HepG2 (cell line): ENCODE measurements around the gene ARL3. TPM values are rescaled to one million over a fixed set of nuclear protein-coding genes. Genes with fewer than 3 reads are reported as not detected.

Experiments
- ADNP ChIP-seq: sonication (generic); formaldehyde crosslinking; IDR thresholded peaks from 2 replicates; pipeline ENCODE4 v1.4.0; 2020; ENCODE audit warnings: missing genetic modification reagents
- CHD4 ChIP-seq: fragments of 200-600 bp; sonication (generic); IDR thresholded peaks from 2 replicates; pipeline ENCODE4 v1.7.0; 2017; ENCODE audit warnings: mild to moderate bottlenecking, low read length, borderline replicate concordance
- HNRNPL ChIP-seq: fragments of 200-400 bp; formaldehyde crosslinking; IDR thresholded peaks from 2 replicates; pipeline ENCODE4 v1.6.1; 2017; ENCODE audit warnings: mild to moderate bottlenecking, low read depth, low read length
- ISX ChIP-seq: sonication (generic); formaldehyde crosslinking; conservative IDR thresholded peaks from 2 replicates; pipeline ENCODE4 v1.5.0; 2020; ENCODE audit warnings: missing genetic modification reagents
- ONECUT2 ChIP-seq: sonication (generic); formaldehyde crosslinking; IDR thresholded peaks from 2 replicates; pipeline ENCODE4 v1.4.0; 2020; ENCODE audit warnings: missing genetic modification reagents
- RBAK ChIP-seq: sonication (generic); formaldehyde crosslinking; IDR thresholded peaks from 2 replicates; pipeline ENCODE4 v1.5.1; 2020; ENCODE audit warnings: mild to moderate bottlenecking, missing genetic modification reagents
- SIX1 ChIP-seq: sonication (generic); formaldehyde crosslinking; IDR thresholded peaks from 2 replicates; pipeline ENCODE4 v1.4.0; 2020; ENCODE audit warnings: missing genetic modification reagents, borderline replicate concordance
- SOX5 ChIP-seq: IDR thresholded peaks from 2 replicates; pipeline ENCODE4 v1.6.1; 2016; ENCODE audit warnings: borderline replicate concordance
- ZBTB1 ChIP-seq: sonication (generic); formaldehyde crosslinking; IDR thresholded peaks from 2 replicates; pipeline ENCODE4 v1.4.0; 2020; ENCODE audit warnings: missing genetic modification reagents, borderline replicate concordance
- ZFP37 ChIP-seq: sonication (generic); formaldehyde crosslinking; IDR thresholded peaks from 2 replicates; pipeline ENCODE4 v1.4.0; 2020; ENCODE audit warnings: missing genetic modification reagents, borderline replicate concordance
- ZNF235 ChIP-seq: sonication (generic); formaldehyde crosslinking; IDR thresholded peaks from 2 replicates; pipeline ENCODE4 v1.8.1; 2023; ENCODE audit warnings: mild to moderate bottlenecking, missing genetic modification reagents, borderline replicate concordance
- ZNF367 ChIP-seq: sonication (generic); formaldehyde crosslinking; IDR thresholded peaks from 2 replicates; pipeline ENCODE4 v1.4.0; 2020; ENCODE audit warnings: missing genetic modification reagents, borderline replicate concordance
- ZNF496 ChIP-seq: sonication (generic); formaldehyde crosslinking; IDR thresholded peaks from 2 replicates; pipeline ENCODE4 v1.8.1; 2023; ENCODE audit warnings: mild to moderate bottlenecking, moderate library complexity, missing genetic modification reagents; ENCODE audit not compliant: insufficient replicate concordance
- ZNF598 ChIP-seq: sonication (generic); formaldehyde crosslinking; IDR thresholded peaks from 2 replicates; pipeline ENCODE4 v1.5.1; 2020; ENCODE audit warnings: mild to moderate bottlenecking, missing genetic modification reagents, borderline replicate concordance
- polyA plus RNA-seq, 8 experiments: library from polyadenylated mRNA; depleted of rRNA in 3 of 8; stranded (reverse) in 7 of 8; unstranded in 1 of 8; fragments of >200 nt; fragmentation: Illumina TruSeq in 4 of 8; extraction: Trizol in 4 of 8; gene quantifications; 2 replicates each; pipeline versions ENCODE4 v1.2.1 to v1.2.3, GENCODE V29; 2011 to 2016; ENCODE audit warnings: low read depth in 4 of 8, missing spikeins in 1 of 8, mixed read lengths in 1 of 8; ENCODE audit not compliant: insufficient read depth in 1 of 8
- total RNA-seq, 5 experiments: library from RNA; depleted of rRNA; stranded (reverse); fragments of >200 nt; fragmentation: Illumina TruSeq; extraction: Trizol; gene quantifications; 2 replicates each; pipeline ENCODE4 v1.2.3, GENCODE V29; 2016; ENCODE audit warnings: low read depth in 1 of 5
- TF ChIP-seq, protein P1 (sequence below): sonication (generic); formaldehyde crosslinking; IDR thresholded peaks from 2 replicates; pipeline ENCODE4 v1.4.0; 2020; ENCODE audit warnings: mild to moderate bottlenecking, low read depth, missing genetic modification reagents
- TF ChIP-seq, protein P2 (sequence below): sonication (generic); formaldehyde crosslinking; IDR thresholded peaks from 2 replicates; pipeline ENCODE4 v1.8.0; 2022; ENCODE audit warnings: low read depth, missing genetic modification reagents
- TF ChIP-seq, protein P3 (sequence below): sonication (generic); formaldehyde crosslinking; IDR thresholded peaks from 2 replicates; pipeline ENCODE4 v1.5.0; 2020; ENCODE audit warnings: missing genetic modification reagents
- TF ChIP-seq, protein P4 (sequence below): IDR thresholded peaks from 2 replicates; pipeline ENCODE4 v1.6.1; 2016
- TF ChIP-seq, protein P5 (sequence below): sonication (generic); formaldehyde crosslinking; IDR thresholded peaks from 2 replicates; pipeline ENCODE4 v1.8.0; 2023; ENCODE audit warnings: mild to moderate bottlenecking, missing genetic modification reagents
- TF ChIP-seq, protein P6 (sequence below): sonication (generic); formaldehyde crosslinking; IDR thresholded peaks from 2 replicates; pipeline ENCODE4 v1.5.0; 2020; ENCODE audit warnings: missing genetic modification reagents, mild to moderate bottlenecking, borderline replicate concordance

Gene ARL3
- total and polyA plus RNA-seq, 2 of the 13 experiments (the other 11 are each of a cell fraction or from before 2014, with no cell fraction given): 5.2 to 6.6 TPM

DNA sequence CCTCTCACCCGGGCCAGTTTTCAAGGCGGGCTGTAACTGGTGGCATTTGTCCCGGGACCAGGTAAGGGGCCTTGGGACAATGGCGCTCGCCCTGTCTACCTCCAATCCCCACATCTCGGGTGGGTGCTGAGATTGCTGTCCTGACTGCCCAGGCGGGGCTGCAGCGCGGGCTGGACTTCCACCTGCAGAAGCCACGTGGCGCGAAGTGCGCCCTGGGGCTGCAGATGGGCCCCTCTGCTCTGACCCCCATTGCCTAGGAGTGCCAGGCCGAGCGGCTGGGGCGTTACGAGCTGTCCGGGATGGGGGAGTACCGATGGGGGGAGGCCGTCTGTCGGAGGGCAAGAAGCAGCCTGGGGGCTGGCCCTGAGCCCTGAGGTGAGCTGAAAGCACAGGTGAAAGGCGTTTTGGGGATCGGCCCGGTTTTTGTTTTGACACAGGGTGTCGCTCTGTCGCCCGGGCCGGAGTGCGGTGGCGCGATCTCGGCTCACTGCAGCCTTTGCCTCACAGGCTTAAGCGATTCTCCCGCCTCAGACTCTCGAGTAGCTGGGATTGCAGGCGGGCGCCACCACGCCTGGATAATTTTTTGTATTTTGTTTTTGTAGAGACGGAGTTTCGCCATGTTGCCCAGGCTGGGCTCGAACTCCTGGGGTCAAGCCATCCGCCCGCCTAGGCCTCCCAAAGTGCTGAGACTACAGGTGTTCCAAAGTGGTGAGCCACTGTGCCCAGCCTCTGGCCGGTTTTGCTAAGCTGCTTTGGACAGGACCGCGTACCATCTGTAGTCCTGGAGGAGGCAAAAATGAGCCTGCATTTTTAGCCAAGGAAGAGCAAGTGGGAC, 641 bp upstream of the ARL3 start, which contains the start of gene SFXN2 (continued):
- TF ChIP-seq HNRNPL (peak; percentile 61; the same call in 1 of the 2 replicates), ZBTB1 (CRISPR knock-in tag) (no peak), CHD4 (no peak), RBAK (CRISPR knock-in tag) (0 out of 2 replicates have a peak, but pooled peaks have one; percentile 23), SIX1 (CRISPR knock-in tag) (no peak), ISX (no peak), ZNF496 (CRISPR knock-in tag) (no peak), ZNF235 (no peak), ZNF367 (no peak), ZNF598 (CRISPR knock-in tag) (peak; percentile 50; the same call in 1 of the 2 replicates), SOX5 (no peak), ZFP37 (CRISPR knock-in tag) (no peak), ONECUT2 (CRISPR knock-in tag) (no peak), ADNP (CRISPR knock-in tag) (no peak)
- TF ChIP-seq, protein P1, sequence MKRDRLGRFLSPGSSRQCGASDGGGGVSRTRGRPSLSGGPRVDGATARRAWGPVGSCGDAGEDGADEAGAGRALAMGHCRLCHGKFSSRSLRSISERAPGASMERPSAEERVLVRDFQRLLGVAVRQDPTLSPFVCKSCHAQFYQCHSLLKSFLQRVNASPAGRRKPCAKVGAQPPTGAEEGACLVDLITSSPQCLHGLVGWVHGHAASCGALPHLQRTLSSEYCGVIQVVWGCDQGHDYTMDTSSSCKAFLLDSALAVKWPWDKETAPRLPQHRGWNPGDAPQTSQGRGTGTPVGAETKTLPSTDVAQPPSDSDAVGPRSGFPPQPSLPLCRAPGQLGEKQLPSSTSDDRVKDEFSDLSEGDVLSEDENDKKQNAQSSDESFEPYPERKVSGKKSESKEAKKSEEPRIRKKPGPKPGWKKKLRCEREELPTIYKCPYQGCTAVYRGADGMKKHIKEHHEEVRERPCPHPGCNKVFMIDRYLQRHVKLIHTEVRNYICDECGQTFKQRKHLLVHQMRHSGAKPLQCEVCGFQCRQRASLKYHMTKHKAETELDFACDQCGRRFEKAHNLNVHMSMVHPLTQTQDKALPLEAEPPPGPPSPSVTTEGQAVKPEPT (CRISPR knock-in tag): 0 out of 2 replicates have a peak, but pooled peaks have one; percentile 62
- TF ChIP-seq, protein P2, sequence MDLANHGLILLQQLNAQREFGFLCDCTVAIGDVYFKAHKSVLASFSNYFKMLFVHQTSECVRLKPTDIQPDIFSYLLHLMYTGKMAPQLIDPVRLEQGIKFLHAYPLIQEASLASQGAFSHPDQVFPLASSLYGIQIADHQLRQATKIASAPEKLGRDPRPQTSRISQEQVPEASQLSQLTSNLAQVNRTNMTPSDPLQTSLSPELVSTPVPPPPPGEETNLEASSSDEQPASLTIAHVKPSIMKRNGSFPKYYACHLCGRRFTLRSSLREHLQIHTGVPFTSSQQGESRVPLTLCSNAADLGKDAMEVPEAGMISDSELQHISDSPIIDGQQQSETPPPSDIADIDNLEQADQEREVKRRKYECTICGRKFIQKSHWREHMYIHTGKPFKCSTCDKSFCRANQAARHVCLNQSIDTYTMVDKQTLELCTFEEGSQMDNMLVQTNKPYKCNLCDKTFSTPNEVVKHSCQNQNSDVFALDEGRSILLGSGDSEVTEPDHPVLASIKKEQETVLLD (CRISPR knock-in tag): no peak
- TF ChIP-seq, protein P3, sequence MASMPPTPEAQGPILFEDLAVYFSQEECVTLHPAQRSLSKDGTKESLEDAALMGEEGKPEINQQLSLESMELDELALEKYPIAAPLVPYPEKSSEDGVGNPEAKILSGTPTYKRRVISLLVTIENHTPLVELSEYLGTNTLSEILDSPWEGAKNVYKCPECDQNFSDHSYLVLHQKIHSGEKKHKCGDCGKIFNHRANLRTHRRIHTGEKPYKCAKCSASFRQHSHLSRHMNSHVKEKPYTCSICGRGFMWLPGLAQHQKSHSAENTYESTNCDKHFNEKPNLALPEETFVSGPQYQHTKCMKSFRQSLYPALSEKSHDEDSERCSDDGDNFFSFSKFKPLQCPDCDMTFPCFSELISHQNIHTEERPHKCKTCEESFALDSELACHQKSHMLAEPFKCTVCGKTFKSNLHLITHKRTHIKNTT: no peak
- TF ChIP-seq, protein P4, sequence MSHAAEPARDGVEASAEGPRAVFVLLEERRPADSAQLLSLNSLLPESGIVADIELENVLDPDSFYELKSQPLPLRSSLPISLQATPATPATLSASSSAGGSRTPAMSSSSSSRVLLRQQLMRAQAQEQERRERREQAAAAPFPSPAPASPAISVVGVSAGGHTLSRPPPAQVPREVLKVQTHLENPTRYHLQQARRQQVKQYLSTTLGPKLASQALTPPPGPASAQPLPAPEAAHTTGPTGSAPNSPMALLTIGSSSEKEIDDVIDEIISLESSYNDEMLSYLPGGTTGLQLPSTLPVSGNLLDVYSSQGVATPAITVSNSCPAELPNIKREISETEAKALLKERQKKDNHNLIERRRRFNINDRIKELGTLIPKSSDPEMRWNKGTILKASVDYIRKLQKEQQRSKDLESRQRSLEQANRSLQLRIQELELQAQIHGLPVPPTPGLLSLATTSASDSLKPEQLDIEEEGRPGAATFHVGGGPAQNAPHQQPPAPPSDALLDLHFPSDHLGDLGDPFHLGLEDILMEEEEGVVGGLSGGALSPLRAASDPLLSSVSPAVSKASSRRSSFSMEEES (CRISPR knock-in tag): no peak
- TF ChIP-seq, protein P5, sequence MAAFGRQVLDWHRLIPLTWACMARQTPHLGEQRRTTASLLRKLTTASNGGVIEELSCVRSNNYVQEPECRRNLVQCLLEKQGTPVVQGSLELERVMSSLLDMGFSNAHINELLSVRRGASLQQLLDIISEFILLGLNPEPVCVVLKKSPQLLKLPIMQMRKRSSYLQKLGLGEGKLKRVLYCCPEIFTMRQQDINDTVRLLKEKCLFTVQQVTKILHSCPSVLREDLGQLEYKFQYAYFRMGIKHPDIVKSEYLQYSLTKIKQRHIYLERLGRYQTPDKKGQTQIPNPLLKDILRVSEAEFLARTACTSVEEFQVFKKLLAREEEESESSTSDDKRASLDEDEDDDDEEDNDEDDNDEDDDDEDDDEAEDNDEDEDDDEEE: peak; percentile 69
- TF ChIP-seq, protein P6, sequence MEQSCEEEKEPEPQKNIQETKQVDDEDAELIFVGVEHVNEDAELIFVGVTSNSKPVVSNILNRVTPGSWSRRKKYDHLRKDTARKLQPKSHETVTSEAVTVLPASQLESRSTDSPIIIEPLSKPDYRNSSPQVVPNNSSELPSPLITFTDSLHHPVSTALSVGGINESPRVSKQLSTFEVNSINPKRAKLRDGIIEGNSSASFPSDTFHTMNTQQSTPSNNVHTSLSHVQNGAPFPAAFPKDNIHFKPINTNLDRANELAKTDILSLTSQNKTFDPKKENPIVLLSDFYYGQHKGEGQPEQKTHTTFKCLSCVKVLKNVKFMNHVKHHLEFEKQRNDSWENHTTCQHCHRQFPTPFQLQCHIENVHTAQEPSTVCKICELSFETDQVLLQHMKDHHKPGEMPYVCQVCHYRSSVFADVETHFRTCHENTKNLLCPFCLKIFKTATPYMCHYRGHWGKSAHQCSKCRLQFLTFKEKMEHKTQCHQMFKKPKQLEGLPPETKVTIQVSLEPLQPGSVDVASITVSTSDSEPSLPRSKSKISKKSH (CRISPR knock-in tag): no peak
